Mucosa of stomach (tissue), 1 donor: ENCODE data around the gene ZNF69.
"Not testable (repeated sequence)": the region's sequence is repeated elsewhere in the genome, so short reads cannot be mapped to it uniquely, and the experiment has no call there.

Experiments
- H3K27me3 ChIP-seq: one replicate; pipeline ENCODE4 v1.7.0; 2013; ENCODE audit warnings: mild to moderate bottlenecking, low read length; ENCODE audit not compliant: control insufficient read depth, insufficient read depth
- H3K36me3 ChIP-seq: one replicate; pipeline ENCODE4 v1.7.0; 2013; ENCODE audit warnings: low read length; ENCODE audit not compliant: control insufficient read depth, insufficient read depth
- H3K4me1 ChIP-seq: one replicate; pipeline ENCODE4 v1.7.0; 2013; ENCODE audit warnings: mild to moderate bottlenecking, low read length; ENCODE audit not compliant: control insufficient read depth, insufficient read depth
- H3K4me3 ChIP-seq: one replicate; pipeline ENCODE4 v1.7.0; 2013; ENCODE audit warnings: low read length
- H3K9ac ChIP-seq: one replicate; pipeline ENCODE4 v1.7.0; 2013; ENCODE audit warnings: mild to moderate bottlenecking, low read length, moderate library complexity
- H3K9me3 ChIP-seq: one replicate; pipeline ENCODE4 v1.7.0; 2013; ENCODE audit warnings: mild to moderate bottlenecking, low read length, moderate library complexity; ENCODE audit not compliant: control insufficient read depth
- donor health status: Pancreatic carcinoma.

Gene ZNF69

GRCh38 chr19:11942008-11942842 lies 54.6 kb downstream of the ZNF69 start:
- H3K4me3 ChIP-seq: no peak overlapping the region
- no peaks in the 10 kb centered on the region for H3K36me3 ChIP-seq
- no peak overlapping the region for H3K9ac ChIP-seq
- no peaks in the 10 kb centered on the region for H3K27me3 ChIP-seq
- no peaks in the 10 kb centered on the region for H3K4me1 ChIP-seq
- peaks cover 44% of the 10 kb centered on the region for H3K9me3 ChIP-seq

DNA sequence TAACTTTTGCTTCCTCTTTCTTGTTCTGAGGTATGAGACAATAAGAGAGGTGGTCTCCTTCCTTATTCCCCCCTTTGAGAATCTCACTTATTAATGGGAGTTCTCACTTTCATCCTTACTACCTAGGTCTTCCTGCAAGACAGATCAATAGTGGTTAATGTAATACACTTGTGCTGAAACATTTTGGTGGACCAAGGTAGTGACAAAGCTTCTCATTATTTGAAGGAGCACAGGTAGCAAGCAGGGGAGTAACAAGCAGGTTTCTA lies 55.2 kb downstream of the ZNF69 start:
- Histone ChIP-seq H3K36me3 (peaks cover 3% of the 10 kb centered on the region), H3K4me1 (no peaks in the 10 kb centered on the region), H3K9ac (no peak overlapping the region), H3K9me3 (peaks cover 49% of the 10 kb centered on the region), H3K4me3 (no peak overlapping the region), H3K27me3 (no peaks in the 10 kb centered on the region)

DNA sequence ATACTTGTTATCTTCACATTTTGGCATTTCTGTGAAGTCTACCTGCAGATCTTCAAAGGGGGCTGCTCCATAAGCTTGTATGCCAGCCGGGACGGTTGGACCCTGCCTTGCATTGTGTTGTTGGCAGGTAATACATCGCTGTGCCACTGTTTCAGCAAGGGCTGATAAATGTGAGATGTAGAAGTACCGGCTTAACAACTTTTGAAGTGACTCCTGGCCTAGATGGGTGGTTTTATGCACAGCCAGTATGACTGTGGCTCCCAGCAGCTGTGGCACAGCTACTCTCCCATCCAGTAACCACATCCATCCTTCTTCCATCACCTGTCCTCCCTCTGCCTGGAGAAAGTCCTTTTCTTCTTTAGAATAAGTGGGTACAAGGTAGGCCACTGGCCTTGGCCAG lies 57.1 kb downstream of the ZNF69 start:
- H3K9ac ChIP-seq: no peak overlapping the region
- H3K4me1 ChIP-seq: no peaks in the 10 kb centered on the region
- H3K36me3 ChIP-seq: peaks cover 21% of the 10 kb centered on the region
- H3K9me3 ChIP-seq: peaks cover 66% of the 10 kb centered on the region
- no peaks in the 10 kb centered on the region for H3K27me3 ChIP-seq
- no peak overlapping the region for H3K4me3 ChIP-seq

DNA sequence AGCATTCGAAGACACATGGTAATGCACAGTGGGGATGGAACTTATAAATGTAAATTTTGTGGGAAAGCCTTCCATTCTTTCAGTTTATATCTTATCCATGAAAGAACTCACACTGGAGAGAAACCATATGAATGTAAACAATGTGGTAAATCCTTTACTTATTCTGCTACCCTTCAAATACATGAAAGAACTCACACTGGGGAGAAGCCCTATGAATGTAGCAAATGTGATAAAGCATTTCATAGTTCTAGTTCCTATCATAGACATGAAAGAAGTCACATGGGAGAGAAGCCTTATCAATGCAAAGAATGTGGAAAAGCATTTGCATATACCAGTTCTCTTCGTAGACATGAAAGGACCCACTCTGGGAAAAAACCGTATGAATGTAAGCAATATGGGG lies 61.1 kb downstream of the ZNF69 start:
- Histone ChIP-seq H3K27me3 (no peaks in the 10 kb centered on the region), H3K9ac (no peak overlapping the region), H3K36me3 (peaks cover 27% of the 10 kb centered on the region), H3K4me3 (no peak overlapping the region), H3K9me3 (peaks cover 72% of the 10 kb centered on the region), H3K4me1 (no peaks in the 10 kb centered on the region)

DNA sequence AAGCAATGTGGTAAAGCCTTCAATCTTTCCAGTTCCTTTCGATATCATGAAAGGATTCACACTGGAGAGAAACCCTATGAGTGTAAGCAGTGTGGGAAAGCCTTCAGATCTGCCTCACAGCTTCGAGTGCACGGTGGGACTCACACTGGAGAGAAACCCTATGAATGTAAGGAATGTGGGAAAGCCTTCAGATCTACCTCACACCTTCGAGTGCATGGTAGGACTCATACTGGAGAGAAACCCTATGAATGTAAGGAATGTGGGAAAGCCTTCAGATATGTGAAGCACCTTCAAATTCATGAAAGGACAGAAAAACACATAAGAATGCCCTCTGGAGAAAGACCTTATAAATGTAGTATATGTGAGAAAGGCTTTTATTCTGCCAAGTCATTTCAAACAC lies 61.6 kb downstream of the ZNF69 start:
- no peak overlapping the region for H3K4me3 ChIP-seq
- H3K36me3 ChIP-seq: peaks cover 27% of the 10 kb centered on the region
- H3K9me3 ChIP-seq: peaks cover 67% of the 10 kb centered on the region
- H3K27me3 ChIP-seq: no peaks in the 10 kb centered on the region
- no peak overlapping the region for H3K9ac ChIP-seq
- no peaks in the 10 kb centered on the region for H3K4me1 ChIP-seq

GRCh38 chr19:11949614-11950080 lies 62.1 kb downstream of the ZNF69 start:
- not testable (repeated sequence) for H3K4me1 ChIP-seq, H3K27me3 ChIP-seq, H3K9ac ChIP-seq, H3K4me3 ChIP-seq
- H3K36me3 ChIP-seq: peaks cover 27% of the 10 kb centered on the region
- peaks cover 62% of the 10 kb centered on the region for H3K9me3 ChIP-seq

DNA sequence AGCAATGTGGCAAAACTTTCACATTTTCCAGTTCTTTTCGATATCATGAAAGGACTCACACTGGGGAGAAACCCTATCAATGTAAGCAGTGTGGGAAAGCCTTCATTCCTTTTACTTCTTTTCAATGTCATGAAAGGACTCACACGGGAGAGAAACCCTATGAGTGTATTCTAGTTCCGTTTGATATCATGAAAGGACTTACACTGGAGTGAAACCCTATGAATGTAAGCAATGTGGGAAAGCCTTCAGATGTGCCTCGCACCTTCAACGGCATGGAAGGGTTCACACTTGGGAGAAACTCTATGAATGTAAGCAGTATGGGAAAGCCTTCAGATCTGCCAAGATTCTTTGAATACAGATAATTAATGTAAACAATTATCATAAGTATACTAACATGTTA lies 62.7 kb downstream of the ZNF69 start:
- peaks cover 27% of the 10 kb centered on the region for H3K36me3 ChIP-seq
- H3K4me1 ChIP-seq: no peaks in the 10 kb centered on the region
- no peak overlapping the region for H3K9ac ChIP-seq
- peaks cover 56% of the 10 kb centered on the region for H3K9me3 ChIP-seq
- no peak overlapping the region for H3K4me3 ChIP-seq
- H3K27me3 ChIP-seq: no peaks in the 10 kb centered on the region
